Measurements from ENCODE around the gene MXD3. TPM values are rescaled to one million over a fixed set of nuclear protein-coding genes. Genes with fewer than 3 reads are reported as not detected.
"Not testable (repeated sequence)": the region's sequence is repeated elsewhere in the genome, so short reads cannot be mapped to it uniquely, and the experiment has no call there.

Gene MXD3
- total RNA-seq, 1 experiment from 2014 or later = 16.7 TPM

DNA sequence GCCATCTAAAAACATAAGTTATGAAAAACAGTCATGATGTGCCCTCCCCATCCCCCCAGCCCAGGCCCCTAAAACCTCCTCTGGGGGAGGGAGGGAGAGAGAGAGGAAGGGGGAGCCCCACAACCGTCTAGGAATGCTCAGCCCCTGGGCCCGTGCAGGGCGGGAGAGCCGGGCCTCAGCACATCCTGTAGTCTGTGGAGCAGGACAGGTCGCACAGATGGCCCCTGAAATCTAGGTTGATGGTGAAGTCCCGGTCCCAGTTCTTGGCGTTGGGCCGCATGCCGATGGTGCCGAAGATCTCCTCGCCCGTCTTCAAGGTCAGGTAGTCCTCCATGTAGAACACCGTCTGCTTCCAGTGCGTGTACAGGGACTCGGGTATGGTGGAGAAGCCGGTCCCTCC is 46.3 kb downstream of the MXD3 start:
- DNase-seq (ENCODE audit: low read depth) = no peak

DNA sequence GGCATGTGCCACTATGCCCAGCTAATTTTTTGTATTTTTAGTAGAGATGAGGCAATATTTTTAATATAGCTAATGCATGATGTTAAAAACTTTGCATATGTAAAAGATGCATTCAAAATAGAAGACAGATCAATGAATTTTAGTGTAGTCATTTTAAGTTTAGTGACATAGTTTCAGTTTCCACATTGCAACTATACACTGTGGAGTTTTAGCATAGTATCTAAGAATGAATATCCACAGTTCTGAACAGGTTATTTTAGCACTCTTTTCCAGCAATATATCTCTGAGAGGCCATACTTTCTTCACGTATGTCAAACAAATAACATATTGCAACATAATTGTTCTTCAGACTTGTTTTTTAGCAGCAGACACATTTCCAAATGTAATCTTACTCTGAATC is 47.5 kb downstream of the MXD3 start:
- DNase-seq (ENCODE audit: low read depth) = no peak

DNA sequence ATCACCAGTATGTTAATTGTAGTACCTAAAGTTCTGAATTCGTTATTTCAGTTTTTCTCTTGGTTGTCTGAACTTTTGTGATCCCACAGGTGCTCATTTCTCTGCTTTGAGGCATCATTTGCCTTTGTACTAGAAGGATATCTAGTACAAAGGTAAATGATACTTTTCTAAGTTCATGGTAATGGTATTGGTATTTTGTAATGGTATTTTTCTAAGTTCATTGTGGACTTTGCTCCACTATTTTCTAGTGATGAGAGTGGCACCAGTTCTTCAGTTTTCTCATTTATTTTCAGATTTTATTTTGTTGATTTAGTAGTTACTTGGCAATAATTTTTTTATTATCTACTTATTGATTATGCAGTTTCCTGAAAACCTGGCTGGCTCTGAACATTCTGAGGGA is 50.2 kb downstream of the MXD3 start:
- DNase-seq (ENCODE audit: low read depth) = no peak

DNA sequence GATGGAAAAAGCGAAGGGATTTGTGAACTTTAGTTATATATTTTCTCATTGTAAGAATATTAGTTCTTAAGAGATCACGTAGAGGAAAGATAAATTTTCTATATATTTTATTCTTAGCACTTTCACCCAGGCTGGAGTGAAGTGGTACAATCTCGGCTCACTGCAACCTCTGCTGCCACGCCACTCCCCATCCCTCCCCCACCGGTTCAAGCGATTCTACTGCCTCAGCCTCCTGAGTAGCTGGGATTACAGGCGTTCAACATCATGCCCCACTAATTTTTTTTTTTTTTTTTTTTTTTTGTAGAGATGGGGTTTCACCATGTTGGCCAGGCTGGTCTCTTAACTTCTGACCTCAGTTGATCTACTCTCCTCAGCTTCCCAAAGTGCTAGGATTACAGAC is 50.7 kb downstream of the MXD3 start:
- no peak for DNase-seq (ENCODE audit: low read depth)

DNA sequence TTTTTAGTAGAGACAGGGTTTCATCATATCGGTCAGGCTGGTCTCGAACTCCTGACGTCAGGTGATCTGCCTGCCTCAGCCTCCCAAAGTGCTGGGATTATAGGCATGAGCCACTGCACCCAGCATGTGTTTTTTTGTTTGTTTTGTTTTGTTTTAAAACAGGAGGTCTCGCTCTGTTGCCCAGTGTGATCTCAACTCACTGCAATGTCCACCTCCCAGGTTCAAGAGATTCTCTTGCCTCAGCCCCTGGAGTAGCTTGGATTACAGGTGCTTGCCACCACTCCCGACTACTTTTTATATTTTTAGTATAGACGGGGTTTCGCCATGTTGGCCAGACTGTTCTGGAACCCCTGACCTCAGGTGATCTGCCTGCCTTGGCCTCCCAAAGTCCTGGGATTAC is 53.0 kb downstream of the MXD3 start:
- DNase-seq (ENCODE audit: low read depth) = not testable (repeated sequence)

Other genes with a start within 250 kb of the MXD3 start
- gene FGFR4, start 225.0 kb downstream of the MXD3 start, total RNA-seq (2014; rRNA removed; shearing (Covaris generic)) = 0.57 and 0.97 TPM in 2 replicates
- 25.4 and 45.7 TPM in 2 replicates for gene NSD1, start 178.1 kb downstream of the MXD3 start, total RNA-seq (2014; rRNA removed; shearing (Covaris generic))
- gene RAB24, start 8.2 kb downstream of the MXD3 start, total RNA-seq (2014; rRNA removed; shearing (Covaris generic)) = 16.6 and 18.8 TPM in 2 replicates
- gene PRELID1, start 8.1 kb downstream of the MXD3 start, total RNA-seq (2014; rRNA removed; shearing (Covaris generic)) = 434 and 468 TPM in 2 replicates
- 269 and 285 TPM in 2 replicates for gene LMAN2, start 39.8 kb upstream of the MXD3 start, total RNA-seq (2014; rRNA removed; shearing (Covaris generic))
- gene RGS14, start 46.0 kb upstream of the MXD3 start, total RNA-seq (2014; rRNA removed; shearing (Covaris generic)) = 18.1 and 30.5 TPM in 2 replicates
- gene SLC34A1, start 72.5 kb upstream of the MXD3 start, total RNA-seq (2014; rRNA removed; shearing (Covaris generic)) = not detected in 2 replicates
- not detected in 2 replicates for gene PFN3, start 88.8 kb upstream of the MXD3 start, total RNA-seq (2014; rRNA removed; shearing (Covaris generic))
- gene F12, start 97.7 kb upstream of the MXD3 start, total RNA-seq (2014; rRNA removed; shearing (Covaris generic)) = 8.6 and 9.6 TPM in 2 replicates
- 67.3 and 71.8 TPM in 2 replicates for gene GRK6, start 114.8 kb upstream of the MXD3 start, total RNA-seq (2014; rRNA removed; shearing (Covaris generic))
- gene PRR7, start 134.9 kb upstream of the MXD3 start, total RNA-seq (2014; rRNA removed; shearing (Covaris generic)) = 15.7 and 21.4 TPM in 2 replicates
- 166 and 187 TPM in 2 replicates for gene DBN1, start 161.7 kb upstream of the MXD3 start, total RNA-seq (2014; rRNA removed; shearing (Covaris generic))
- 197 and 234 TPM in 2 replicates for gene PDLIM7, start 185.7 kb upstream of the MXD3 start, total RNA-seq (2014; rRNA removed; shearing (Covaris generic))
- 3.7 and 3.9 TPM in 2 replicates for gene DOK3, start 197.9 kb upstream of the MXD3 start, total RNA-seq (2014; rRNA removed; shearing (Covaris generic))
- 68.7 and 91.5 TPM in 2 replicates for gene DDX41, start 205.1 kb upstream of the MXD3 start, total RNA-seq (2014; rRNA removed; shearing (Covaris generic))
- gene FAM193B, start 242.7 kb upstream of the MXD3 start, total RNA-seq (2014; rRNA removed; shearing (Covaris generic)) = 14.6 and 26.7 TPM in 2 replicates

Data from Daoy (cell line).